OCI-LY3 (cell line): ENCODE measurements around the gene SLC25A14.

Source experiments
- EZH2phosphoT487 ChIP-seq: fragments of 200-600 bp; shearing (Covaris generic); IDR thresholded peaks from 2 replicates; pipeline ENCODE4 v1.6.1; 2018; ENCODE audit warnings: antibody characterized with exemption, mixed run types, low read depth
- TF ChIP-seq, protein P1 (sequence below): fragments of 200-600, 300-600 bp; sonication (generic); IDR thresholded peaks from 2 replicates; pipeline ENCODE4 v1.5.1; 2014; ENCODE audit warnings: antibody characterized with exemption, low read length, low read depth

DNA sequence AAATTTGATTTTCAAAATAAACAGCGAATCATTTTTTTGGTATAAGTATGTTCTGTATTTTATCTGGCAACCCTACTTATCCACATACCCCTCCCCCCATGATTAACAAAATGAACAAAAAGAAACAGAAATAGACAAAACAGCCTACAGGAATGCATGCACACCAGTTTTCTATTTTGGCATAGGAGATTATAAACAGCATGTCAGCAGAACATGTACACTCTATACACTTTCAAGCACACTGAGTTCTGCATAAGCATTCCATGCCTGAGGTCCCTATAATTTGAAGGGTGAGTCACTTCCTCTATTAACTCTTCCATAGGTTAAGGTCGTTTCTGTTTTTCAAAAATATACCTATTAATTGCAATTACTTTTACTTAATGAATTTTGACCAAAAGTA is 43.0 kb upstream of the SLC25A14 start:
- TF ChIP-seq, protein P1, sequence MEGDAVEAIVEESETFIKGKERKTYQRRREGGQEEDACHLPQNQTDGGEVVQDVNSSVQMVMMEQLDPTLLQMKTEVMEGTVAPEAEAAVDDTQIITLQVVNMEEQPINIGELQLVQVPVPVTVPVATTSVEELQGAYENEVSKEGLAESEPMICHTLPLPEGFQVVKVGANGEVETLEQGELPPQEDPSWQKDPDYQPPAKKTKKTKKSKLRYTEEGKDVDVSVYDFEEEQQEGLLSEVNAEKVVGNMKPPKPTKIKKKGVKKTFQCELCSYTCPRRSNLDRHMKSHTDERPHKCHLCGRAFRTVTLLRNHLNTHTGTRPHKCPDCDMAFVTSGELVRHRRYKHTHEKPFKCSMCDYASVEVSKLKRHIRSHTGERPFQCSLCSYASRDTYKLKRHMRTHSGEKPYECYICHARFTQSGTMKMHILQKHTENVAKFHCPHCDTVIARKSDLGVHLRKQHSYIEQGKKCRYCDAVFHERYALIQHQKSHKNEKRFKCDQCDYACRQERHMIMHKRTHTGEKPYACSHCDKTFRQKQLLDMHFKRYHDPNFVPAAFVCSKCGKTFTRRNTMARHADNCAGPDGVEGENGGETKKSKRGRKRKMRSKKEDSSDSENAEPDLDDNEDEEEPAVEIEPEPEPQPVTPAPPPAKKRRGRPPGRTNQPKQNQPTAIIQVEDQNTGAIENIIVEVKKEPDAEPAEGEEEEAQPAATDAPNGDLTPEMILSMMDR = no peak
- no peak for TF ChIP-seq EZH2phosphoT487
